Stimulated activated CD8-positive, alpha-beta memory T cell treated with anti-CD3 and anti-CD28 coated beads, Interleukin-4, amount 100 ng/mL, for 4 hours (primary cell): ENCODE measurements around the gene KANSL1L.
"Not testable (repeated sequence)": the region's sequence is repeated elsewhere in the genome, so short reads cannot be mapped to it uniquely, and the experiment has no call there.

ENCODE experiments used
- DNase-seq, 2 donors: peaks; one replicate each; pipeline ENCODE4 v3.0.0-alpha.2; 2020; ENCODE audit warnings: low read depth in 2 of 2, low spot score in 1 of 2

KANSL1L gene

DNA sequence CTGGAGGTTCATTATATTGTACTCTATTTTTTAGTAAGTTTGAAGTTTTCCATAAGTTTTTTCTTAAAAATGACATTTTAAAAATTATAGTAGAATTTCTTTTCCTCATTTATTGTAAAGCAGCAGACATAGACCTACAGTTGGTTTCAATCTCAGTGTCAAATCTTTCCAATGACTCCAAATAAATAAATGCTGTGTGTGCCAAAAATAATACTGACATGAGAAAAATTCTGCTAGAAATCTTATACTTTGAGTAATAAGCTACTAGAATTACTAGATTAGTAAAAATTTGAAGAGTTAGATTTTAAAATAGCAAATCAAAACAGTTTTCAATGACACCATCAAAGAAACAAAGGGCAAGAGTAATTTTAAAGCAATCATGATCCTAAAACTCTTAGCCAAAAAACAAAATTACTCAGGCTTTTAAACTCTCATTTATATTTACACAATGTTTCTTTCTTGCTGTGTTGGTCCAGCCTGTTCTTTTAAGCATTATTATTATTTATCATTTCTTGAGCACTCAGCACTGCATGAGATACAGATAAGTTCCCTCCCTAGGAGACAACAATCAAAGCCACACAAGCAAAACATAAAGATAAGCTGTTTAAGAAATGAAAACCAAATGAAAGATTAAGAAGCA, 8.3 kb upstream of the KANSL1L start:
- no peak for DNase-seq

DNA sequence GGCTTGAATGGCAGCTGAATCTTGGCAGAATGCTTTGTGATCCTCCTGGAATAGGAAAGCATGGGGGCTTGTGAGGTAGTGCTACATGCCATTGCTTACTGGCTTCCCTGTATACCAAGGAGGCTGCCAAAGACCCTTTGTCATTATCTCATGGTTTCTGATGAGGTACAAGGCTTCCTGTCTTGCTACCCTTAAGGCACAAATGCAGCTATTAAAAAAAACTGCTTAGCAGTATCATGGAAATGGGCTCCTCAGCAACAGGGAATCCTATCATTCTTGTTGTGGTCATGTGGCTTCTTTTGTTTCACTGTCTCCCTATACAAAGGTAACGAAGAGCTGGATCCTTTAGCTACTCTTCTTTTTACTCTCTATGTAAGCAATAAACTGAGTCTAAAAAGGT, 6.6 kb upstream of the KANSL1L start:
- DNase-seq, result no peak

DNA sequence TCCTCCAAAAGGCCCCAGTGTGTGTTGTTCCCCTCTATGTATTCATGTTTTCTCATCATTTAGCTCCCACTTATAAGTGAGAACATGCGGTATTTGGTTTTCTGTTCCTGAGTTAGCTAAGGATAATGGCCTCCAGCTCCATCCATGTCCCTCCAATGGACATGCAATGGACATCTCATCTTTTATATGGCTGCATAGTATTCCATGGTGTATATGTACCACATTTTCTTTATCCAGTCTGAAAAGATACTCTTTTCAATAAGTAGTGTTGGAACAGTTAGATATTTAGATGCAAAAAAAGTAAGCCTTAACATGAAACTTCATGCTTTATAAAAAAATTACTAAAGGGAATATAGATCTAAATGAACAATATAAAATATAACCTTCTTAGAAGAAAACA, 5.9 kb upstream of the KANSL1L start:
- DNase-seq, result not testable (repeated sequence)

DNA sequence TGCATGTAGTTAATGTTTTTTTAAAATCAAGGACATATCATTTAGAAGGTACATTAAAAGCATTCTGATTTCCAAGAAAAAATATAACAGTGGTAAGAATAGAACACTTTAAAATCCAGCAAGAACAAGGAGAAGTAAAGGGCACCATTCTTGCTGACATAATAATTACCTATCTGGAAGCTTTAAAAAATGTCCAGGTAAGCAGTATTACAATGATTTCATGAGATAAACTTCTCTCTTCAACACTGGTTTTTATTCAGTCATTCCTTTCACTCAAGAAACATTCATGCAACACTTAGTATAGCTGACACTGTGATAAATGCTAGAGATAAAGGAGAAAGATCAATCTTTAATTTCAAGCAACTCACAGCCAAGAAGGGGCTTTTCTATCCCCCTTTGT, 2.9 kb upstream of the KANSL1L start:
- no peak for DNase-seq

DNA sequence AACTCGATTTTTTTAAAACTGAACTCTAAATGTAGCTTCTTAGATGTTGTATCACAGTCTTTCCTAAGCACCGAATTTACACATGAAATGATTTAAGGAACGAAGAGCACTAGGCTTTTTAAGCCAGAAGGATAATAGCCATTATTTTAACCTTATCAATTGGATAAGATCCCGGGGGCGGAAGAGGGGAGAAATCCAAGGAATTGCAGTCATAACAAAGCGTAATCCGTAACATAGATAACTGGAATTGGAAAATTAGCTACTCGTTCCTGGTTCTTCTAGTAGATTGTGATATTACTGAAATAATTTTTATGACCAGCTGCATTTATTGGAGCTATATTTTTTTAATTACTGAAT, 988 bp upstream of the KANSL1L start:
- no peak for DNase-seq

DNA sequence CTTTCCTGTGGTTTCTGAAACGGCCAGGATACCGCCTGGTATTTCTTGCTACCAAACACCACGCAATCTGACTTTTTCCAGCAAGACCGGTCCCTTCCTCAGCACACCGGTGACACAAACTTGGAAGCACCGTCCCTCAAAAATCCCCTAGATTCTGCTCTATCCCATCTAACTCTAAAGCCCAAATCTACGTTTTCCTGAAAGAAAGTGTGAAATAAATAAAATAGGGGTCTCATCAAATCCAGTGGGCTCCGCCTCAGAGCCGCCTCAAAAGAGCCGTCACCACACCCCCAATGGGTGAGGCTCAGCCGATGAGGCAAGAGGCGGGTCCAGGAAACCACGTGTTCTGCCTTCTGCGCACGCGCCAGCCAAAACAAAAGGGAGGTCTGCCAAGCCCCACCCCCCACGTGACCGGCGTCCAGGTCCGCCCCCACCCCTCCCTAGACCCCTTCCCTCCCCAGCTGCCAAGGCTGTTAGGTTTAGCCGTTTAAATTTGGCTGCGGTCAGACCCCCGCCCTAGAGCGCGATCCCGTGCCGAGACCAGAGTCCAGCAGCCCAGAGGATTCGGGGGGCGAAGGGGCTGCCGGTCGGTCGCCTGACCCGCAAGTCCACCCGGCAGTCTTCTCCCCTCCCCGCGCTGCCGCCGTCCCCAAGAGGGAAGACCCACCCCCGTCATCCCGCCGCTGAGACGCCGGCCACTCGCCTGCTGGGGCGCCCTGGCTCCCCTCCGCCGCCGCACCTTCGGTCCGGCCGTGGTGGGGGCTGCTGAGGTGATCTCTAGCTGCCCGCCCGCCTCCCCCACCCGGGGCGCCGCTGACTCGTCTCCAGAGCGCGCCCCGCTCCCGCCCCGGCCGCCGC, 534 bp downstream of the KANSL1L start:
- DNase-seq, result peak; percentile 95

DNA sequence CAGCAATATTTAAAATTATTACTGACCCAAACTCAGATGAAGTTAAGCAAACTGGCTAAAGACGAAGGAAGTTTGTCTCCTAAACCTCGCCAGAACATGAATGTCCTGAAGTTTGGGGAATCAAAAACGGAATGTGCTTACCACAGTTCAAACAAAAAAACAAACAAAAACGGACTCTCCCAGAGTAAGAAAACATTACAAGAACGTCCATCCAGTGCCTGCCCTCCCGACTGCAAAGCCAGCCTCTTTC, 1.1 kb downstream of the KANSL1L start:
- DNase-seq, result no peak

DNA sequence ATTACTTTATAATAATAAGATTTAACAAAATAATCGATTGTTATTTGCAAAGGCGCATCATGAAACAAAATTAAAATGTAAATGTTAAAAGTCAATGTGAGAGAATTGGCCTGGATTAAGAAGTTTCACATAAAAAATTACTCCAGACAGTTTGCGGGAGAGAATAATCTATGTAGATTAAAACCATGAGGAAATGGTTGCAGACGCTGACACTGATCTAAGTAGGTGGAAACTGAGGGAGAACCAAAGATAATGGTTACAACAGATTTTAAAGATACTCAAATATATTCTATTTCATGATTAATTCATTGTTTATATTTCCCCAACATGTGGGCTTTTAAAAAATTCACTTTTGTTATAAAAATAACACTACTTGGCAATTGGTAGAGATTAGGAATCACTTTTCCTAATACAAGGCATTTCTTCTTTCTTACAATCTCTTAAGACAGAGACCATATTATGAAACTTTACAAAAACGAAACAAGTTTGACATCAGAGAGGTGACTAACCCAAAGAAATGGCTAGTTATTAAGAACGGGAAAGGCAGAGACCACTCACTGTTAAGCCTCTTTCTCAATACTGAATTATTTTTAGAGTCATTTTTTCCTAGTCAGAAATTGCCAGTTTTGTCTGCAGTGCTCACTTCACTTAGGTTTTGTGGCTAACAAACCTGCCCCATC, 1.6 kb downstream of the KANSL1L start:
- DNase-seq, result no peak

DNA sequence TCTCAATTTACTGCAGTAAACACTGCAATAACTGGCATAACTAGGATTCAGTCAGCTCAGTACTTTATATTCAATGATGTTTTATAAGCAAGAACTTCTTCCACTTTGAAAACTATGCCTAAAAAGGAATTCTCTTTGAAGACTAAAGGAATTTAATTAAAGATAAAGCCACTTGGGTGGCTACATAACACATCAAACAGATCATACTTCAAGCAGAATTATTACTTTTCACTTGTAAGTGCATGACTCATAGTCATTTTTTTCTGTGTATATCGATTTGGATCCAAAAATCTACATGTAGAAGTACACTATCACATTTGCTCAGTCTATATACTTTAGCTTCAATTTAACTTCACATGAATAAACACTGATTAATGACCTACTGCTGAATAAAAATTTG, 4.0 kb downstream of the KANSL1L start:
- DNase-seq, result no peak

DNA sequence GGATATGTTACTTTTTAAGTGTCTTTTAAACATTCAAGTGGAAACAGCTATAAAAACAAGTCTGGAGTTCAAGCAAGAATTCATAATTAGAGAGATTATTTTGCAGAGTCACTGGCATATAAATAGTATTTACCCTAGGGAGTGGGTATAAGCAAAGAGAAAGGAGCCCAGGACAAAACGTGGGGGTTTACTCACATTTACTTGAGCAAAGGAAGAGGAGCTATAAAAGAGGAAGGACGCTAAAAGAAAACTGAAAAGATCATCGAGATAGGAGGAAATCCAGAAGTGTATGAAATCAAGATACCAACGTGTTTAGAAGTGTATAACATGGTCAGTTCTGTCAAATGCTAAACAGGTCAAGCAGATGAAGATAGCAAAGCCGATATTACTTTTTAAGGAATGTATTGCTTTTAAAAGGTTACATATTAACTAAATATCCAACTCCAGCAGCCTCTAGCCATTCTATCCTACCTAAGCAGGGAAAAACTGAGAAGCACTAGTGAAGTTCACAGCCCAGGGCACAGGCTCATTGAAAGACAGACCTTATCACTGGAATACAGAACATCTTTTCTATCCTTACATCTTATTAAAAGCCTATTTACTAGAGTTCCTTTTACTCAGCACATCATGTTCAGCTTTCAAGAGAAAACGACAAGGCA, 8.6 kb downstream of the KANSL1L start:
- DNase-seq, result no peak

DNA sequence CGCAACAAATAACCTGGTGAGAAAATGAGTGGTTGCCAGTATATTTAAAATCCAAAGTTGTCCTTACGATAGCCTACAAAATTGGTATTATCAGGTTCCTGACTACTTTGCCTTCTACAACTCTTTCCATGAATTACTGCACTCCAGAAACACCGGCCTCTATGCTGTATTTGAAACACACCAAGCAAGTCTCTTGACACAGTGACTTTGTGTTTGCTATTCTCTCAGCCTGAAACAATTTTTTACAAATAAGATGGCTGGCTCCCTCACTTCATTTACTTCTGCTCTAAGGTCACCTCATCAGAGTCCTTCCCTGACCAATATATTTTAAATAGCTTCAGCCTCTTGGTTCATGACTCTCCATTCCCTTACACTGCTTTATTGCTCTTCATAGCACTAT, 12.2 kb downstream of the KANSL1L start:
- DNase-seq, result no peak

DNA sequence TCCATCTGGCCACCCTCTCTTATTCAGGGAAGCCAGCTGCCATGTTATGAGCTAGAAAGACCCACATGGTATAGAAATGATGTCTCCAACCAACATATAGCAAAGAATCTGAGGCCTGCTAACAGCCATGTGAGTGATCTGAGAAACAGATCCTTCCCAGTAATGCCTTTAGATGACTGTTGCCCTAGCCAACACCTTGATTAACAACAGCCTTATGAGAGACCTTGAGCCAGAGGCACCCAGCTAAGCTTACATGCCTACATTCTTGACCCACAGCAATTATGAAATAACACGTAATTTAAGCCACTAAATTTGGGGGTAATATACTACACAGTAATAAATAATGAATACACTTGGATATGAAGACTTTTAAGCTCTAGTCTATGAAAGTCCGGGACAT, 13.0 kb downstream of the KANSL1L start:
- no peak for DNase-seq

DNA sequence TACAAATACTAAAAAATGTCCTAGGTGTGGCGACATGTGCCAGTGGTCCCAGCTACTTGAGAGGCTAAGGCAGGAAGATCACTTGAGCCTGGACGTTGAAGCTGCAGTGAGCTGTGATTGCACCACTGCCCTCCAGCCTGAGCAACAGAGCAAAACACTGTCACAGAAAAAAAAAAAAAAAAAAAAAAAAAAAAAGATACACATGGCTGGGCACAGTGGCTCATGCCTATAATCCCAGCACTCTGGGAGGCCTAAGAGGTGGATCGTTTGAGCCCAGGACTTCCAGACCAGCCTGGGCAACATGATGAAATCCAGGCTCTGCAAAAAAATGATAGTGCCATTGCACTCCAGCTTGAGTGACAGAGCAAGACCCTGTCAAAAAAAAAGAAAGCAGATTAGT, 13.7 kb downstream of the KANSL1L start:
- DNase-seq, result no peak

DNA sequence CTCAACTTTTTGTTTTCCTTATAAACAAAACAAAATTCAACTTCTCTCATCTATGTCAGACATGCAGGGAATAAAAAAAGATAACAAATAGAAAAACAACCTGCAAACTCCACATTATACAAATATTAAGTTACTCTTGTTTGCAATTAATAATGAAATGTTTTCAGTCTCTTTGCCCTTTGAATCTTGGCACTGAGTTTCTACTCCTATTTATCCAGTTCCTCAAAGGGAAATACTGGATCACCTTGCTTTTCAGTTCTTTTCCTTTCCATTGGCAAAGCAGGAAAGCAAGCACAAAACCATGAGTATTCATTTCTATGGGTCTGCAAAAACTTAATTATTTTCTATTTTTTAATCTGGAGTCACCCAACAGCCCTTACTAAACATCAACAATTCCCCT, 23.6 kb downstream of the KANSL1L start:
- no peak for DNase-seq

DNA sequence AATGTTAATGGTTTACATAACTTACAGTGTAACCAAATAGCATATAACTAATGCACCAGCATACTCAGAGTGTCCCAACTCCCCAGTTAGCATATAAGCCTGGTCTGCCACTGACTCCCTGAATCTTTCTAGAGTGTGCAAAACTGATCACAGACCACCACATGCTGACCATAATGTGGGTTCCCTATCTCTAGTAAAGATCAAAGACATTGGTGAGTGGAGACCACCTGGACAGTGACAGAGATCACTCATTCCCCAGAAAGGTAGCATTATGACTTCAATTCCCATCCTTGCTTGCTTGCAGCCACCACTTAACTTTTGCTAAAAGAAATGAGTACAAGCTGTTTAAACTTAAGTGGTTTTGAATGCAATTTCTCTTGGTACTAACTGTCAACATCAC, 39.0 kb downstream of the KANSL1L start:
- DNase-seq, result no peak

DNA sequence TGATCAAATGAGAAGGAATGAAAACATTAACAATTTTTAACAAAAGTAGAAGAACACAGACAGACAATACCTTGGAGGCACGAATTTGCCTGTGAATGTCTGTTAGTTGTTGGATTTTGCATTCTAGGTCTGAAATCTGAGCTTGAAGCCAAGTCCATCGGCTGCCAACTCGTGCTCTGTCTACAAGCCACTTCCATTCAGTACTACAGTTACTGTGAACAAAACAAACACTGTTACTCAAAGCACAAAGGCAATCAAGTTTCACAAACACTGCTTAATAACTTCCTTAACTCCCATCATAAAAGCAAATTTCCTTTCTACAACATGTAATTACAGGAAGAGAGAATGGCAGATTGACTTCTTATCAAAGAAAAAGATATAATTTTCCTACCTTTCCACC, 42.2 kb downstream of the KANSL1L start:
- DNase-seq, result no peak

DNA sequence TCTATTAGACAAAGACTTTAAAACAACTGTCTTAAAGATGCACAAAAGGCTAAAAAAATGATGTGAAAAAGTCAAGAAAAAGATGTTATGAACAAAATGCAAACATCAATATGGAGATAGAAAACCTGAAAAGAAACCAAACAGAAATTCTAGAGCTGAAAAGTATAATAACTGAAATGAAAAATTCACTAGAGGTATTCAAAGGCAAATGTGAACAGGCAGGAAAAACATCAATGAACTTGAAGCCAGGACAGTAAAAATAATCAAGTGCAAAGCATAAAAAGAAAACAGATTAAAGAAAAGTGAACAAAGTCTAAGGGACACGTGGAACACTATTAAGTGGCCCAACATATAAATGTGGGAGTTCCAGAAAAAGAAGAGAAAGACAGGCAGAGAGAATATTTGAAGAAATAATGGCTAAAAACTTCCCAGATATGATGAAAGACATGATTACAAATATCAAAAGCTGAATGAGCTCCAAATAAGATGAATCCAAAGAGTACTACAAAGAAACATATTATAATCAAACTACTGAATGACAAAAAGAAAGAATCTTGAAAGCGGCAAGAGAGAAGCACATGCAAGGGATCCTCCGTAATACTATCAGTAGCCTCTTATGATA, 57.5 kb downstream of the KANSL1L start:
- no peak for DNase-seq

DNA sequence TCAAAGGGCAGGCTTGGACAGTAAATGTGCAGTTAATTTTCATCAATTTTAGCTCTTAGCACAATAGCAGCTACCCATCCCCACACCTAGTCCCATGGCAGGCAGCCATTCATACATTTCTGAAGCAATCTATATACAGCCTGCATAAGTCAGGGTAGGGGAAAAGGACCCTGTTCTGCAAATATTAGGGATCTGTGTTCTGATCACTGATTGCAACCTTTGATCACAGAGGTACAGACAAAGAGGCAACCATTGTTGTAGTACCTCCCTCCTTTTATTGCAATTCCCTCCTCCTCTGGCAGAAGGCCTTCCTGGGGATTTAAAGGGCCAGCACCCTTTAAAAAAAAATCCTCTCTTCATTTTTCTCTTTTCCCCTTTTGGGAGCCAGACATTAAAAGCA, 58.3 kb downstream of the KANSL1L start:
- no peak for DNase-seq

DNA sequence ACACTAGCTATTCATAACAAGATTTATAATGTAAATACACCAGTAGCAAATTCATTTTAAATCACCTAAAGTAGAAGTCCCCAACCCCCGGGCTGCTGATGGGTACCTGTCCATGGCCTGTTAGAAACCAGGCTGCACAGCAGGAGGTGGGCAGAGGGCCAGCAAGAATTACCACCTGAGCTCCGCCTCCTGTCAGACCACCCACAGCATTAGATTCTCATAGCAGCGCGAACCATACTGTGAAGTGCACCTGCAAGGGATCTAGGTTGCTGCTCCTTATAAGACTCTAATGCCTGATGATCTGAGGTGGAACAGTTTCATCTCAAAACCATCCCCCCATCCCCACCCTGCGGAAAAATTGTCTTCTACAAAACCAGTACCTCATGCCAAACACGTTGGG, 71.3 kb downstream of the KANSL1L start:
- no peak for DNase-seq

DNA sequence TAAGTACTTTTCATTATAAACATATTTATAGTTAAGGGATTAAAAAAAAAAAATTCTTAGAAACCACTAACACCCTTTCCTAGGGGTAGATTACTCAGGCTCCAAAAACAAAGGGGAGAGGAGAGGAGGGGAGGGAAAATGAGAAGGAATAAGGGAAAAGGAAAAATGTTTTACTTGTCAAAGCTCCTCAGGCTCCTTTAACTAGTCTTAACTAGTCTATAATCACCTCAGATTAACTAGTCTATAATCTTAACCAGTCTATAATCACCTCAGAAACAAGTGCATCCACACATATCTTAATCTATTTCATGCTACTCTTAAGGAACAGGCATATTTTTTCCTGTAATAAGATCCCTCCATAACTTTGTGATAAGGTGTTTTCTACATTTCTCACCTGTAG, 76.4 kb downstream of the KANSL1L start:
- DNase-seq, result no peak

DNA sequence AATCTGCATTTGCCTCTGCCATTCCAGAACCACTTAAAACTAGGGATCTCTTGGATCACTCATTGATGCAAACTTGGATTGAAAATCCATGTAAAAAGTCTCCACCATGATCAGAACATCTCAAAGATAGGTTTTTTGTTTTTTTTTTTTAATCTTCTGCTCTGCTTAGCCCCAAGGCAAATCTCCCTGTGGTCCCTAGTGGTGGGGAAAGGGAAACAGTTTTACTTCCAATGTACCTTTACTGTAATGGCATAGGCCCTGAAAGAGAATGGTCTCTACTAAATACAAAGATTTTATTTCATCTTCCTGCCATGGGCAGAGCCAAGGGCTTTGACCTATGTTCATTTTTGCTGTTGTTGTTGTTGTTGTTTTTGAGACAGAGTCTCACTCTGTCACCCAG, 78.4 kb downstream of the KANSL1L start:
- DNase-seq, result no peak

DNA sequence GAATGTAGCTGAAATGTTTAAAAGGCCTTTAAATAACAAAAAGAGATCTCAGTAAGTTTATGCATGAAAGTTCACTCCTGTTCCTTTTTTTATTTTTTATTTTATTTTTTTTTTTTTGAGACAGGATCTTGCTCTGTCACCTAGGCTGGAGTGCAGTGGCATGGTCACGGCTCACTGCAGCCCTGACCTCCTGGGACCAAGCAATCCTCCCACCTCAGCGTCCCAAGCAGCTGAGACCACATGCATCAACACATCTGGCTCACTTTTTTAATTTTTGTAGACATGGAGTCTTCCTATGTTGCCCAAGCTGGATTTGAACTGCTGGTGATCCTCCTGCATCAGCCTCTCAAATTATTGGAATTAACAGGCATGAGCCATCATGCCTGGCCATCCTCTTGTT, 84.3 kb downstream of the KANSL1L start:
- DNase-seq, result no peak
